Cardiac fibroblast (primary cell): Measurements from ENCODE around the gene SPRED2.
A peak's percentile ranks its signal among the peaks of the same experiment; 100 is the strongest.

Source experiments
- DNase-seq, 2 donors: peaks; one replicate each; pipeline versions ENCODE4 v3.0.0 to v3.0.0-alpha.2; 2010; ENCODE audit warnings: low read depth in 2 of 2
- H3K4me3 ChIP-seq, 2 donors: replicated peaks in 1 of 2; 1 replicate in 1 of 2; 2 replicates in 1 of 2; pipeline ENCODE4 v1.5.1; 2011; ENCODE audit warnings: low read depth in 2 of 2, low read length in 2 of 2, mild to moderate bottlenecking in 2 of 2, moderate library complexity in 1 of 2
- CTCF ChIP-seq: IDR thresholded peaks from one replicate; pipeline ENCODE4 v1.5.1; 2011; ENCODE audit warnings: low read depth, mild to moderate bottlenecking, low read length, inconsistent platforms

The SPRED2 gene

GRCh38 chr2:65435625-65436168 lies 3.3 kb upstream of the SPRED2 start:
- DNase-seq, result peak; percentile 84 to 93
- no peak for TF ChIP-seq CTCF
- peak overlapping the region; percentile 63 to 64 for H3K4me3 ChIP-seq

GRCh38 chr2:65434592-65435241 lies 2.3 kb upstream of the SPRED2 start:
- H3K4me3 ChIP-seq, result no peak overlapping the region

GRCh38 chr2:65431421-65432226 lies 775 bp downstream of the SPRED2 start:
- DNase-seq, result peak; percentile 33 to 46
- peak overlapping the region; percentile 88 to 96 for H3K4me3 ChIP-seq
- no peak for TF ChIP-seq CTCF

More at GRCh38 chr2:65434592-65435241, 2.3 kb upstream of the SPRED2 start:
- no peak for TF ChIP-seq CTCF
- no peak for DNase-seq

- peak; percentile 47 to 59 for DNase-seq
- no peak for TF ChIP-seq CTCF
- H3K4me3 ChIP-seq, result peak overlapping the region; percentile 88 to 96
Measured at GRCh38 chr2:65430603-65431420, 1.6 kb downstream of the SPRED2 start.

DNA sequence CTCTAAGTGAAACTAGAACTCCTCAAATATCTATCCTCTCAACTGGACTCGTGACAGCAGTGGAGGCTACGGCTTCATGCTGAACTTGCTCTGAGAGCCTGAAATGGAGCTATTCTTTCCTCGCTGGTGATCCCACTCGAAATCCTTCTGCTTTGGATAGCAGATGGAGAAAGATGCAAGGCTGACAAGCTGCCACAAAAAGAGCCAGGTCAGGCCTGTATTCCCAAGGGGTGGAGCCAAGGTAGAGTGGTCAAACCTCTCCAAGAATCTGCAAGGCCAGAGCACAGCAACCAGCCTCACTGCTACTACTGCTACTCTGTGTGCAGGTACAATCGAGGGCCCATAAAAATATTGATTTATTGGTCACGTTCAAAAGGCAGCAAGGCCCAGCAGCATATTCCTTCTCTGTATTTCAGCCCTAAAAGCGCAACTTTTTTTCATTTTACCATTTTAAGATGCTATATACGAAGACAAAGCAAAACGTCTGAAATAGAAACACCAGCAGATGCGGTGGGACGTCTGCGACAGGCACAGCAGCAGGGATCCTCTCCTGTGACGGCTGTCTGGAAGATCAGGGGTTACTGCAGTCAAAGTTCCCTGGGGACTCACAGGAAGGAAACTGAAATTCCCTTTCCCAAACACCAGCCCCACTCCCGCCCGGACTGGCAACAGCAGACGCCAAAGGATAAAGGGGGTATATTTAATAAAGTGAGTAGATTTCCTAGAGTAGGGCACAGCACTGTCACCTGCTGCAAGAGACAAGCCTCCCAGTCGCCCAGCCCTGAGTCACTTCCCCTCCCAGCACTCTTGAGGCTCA lies 2.4 kb downstream of the SPRED2 start:
- peak in 1 of 2 donors; percentile 16 for DNase-seq
- H3K4me3 ChIP-seq, result peak overlapping the region; percentile 88 to 96
- no peak for TF ChIP-seq CTCF

DNA sequence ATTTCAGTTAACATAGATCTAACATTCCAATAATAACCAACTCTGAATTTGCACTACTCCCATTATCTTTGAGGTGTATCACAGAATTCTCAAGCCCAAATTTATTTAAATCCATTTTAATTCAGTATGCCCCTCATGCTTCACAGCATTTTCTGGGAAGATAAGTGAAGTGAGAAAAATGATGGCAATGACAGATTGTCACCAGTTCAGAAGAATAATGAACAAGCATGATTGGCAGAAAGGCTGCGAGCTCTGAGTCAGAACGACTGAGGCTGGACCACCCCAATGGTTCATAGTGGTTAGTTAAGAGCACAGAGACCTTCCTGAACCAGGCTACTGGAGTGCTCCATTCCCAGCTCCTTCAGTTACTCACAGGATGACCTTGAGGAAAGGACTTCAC lies 4.9 kb downstream of the SPRED2 start:
- H3K4me3 ChIP-seq, result no peak overlapping the region
- no peak for DNase-seq
- no peak for TF ChIP-seq CTCF
